ENCODE data around the gene PPP2R3B.

DNA sequence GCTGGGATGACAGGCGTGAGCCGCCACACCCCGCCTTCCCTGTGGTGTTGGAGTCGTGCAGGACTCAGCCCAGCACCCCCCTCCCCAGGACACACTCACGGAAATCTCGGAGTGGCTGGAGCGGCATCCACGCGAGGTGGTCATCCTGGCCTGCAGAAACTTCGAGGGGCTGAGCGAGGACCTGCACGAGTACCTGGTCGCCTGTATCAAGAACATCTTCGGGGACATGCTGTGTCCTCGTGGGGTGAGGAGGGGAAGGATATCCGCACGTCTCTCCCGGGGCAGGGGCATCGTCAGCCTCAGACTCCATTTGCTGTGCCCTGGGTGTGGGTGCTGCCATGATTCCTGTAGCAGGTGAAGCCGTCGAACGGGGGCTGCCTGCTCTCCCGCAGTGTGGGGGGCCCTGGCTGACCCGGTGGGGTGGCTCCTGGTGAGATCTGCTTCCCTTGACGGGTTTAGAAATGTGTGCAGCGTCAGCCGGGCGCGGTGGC lies 95.3 kb downstream of the PPP2R3B start:
- TF ChIP-seq ZNF48 (tag by site-specific recombination; IDR thresholded peaks at IDR 0.05) (no peak), ZNF174 (tag by site-specific recombination; IDR thresholded peaks at IDR 0.05) (no peak), ZIC2 (tag by site-specific recombination; IDR thresholded peaks at IDR 0.05) (no peak), ZNF132 (tag by site-specific recombination; IDR thresholded peaks at IDR 0.05; ENCODE audit: borderline replicate concordance) (no peak), ZNF555 (tag by site-specific recombination; conservative IDR thresholded peaks at IDR 0.05) (no peak), PBX3 (CRISPR knock-in tag; IDR thresholded peaks at IDR 0.05) (no peak), GLIS1 (tag by site-specific recombination; IDR thresholded peaks at IDR 0.05) (no peak), ZNF785 (tag by site-specific recombination; IDR thresholded peaks at IDR 0.05) (no peak), ZNF600 (tag by site-specific recombination; IDR thresholded peaks at IDR 0.05) (no peak), ZNF776 (tag by site-specific recombination; IDR thresholded peaks at IDR 0.05; ENCODE audit: borderline replicate concordance) (no peak)
- TF ChIP-seq, protein P1, sequence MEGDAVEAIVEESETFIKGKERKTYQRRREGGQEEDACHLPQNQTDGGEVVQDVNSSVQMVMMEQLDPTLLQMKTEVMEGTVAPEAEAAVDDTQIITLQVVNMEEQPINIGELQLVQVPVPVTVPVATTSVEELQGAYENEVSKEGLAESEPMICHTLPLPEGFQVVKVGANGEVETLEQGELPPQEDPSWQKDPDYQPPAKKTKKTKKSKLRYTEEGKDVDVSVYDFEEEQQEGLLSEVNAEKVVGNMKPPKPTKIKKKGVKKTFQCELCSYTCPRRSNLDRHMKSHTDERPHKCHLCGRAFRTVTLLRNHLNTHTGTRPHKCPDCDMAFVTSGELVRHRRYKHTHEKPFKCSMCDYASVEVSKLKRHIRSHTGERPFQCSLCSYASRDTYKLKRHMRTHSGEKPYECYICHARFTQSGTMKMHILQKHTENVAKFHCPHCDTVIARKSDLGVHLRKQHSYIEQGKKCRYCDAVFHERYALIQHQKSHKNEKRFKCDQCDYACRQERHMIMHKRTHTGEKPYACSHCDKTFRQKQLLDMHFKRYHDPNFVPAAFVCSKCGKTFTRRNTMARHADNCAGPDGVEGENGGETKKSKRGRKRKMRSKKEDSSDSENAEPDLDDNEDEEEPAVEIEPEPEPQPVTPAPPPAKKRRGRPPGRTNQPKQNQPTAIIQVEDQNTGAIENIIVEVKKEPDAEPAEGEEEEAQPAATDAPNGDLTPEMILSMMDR (tag by site-specific recombination; IDR thresholded peaks at IDR 0.05): no peak
- TF ChIP-seq, protein P2, sequence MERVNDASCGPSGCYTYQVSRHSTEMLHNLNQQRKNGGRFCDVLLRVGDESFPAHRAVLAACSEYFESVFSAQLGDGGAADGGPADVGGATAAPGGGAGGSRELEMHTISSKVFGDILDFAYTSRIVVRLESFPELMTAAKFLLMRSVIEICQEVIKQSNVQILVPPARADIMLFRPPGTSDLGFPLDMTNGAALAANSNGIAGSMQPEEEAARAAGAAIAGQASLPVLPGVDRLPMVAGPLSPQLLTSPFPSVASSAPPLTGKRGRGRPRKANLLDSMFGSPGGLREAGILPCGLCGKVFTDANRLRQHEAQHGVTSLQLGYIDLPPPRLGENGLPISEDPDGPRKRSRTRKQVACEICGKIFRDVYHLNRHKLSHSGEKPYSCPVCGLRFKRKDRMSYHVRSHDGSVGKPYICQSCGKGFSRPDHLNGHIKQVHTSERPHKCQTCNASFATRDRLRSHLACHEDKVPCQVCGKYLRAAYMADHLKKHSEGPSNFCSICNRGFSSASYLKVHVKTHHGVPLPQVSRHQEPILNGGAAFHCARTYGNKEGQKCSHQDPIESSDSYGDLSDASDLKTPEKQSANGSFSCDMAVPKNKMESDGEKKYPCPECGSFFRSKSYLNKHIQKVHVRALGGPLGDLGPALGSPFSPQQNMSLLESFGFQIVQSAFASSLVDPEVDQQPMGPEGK (tag by site-specific recombination; IDR thresholded peaks at IDR 0.05): no peak
